ENCODE measurements around the gene DTHD1.

- no peak for TF ChIP-seq SUZ12 (IDR thresholded peaks at IDR 0.05; ENCODE audit: extremely low read depth, insufficient read depth, insufficient read length)
- TF ChIP-seq YY1 (IDR thresholded peaks at IDR 0.05; ENCODE audit: insufficient read depth, insufficient read length): no peak
These were observed 861 bp upstream of the DTHD1 start for GRCh38 chr4:36280555-36280954.

All from NT2/D1 (cell line).